K562 (cell line): Measurements from ENCODE around the gene ARL5C. TPM values are rescaled to one million over a fixed set of nuclear protein-coding genes. Genes with fewer than 3 reads are reported as not detected.

ENCODE experiments used
- ATAC-seq: fragments of 200-7000 bp; cut with Tn5 transposase; 3 replicates; pipeline ENCODE4 v1.9.1; 2020; ENCODE audit warnings: moderate library complexity
- BruUV-seq: library from RNA; stranded (reverse); fragments of 400-500 nt; replicated peaks from 2 replicates; lab custom pipeline; 2021; lab: Mats Ljungman, UMichigan
- CTCF ChIA-PET: fragments of 300-600 bp; formaldehyde crosslinking; extraction: SDS; loops from one replicate; lab custom pipeline; 2021; ENCODE audit warnings: low intra/inter-chr PET ratio; lab: Yijun Ruan, JAX
- POLR2A ChIA-PET: fragments of 300-600, 350-650 bp; sonication (Branson Sonifier 250); formaldehyde crosslinking; extraction: SDS; loops from one replicate; lab custom pipeline; 2021; ENCODE audit warnings: antibody characterized with exemption, inconsistent platforms; lab: Yijun Ruan, JAX
- DNase-seq, 4 experiments: peaks; one replicate each; pipeline versions ENCODE4 v3.0.0 to v3.0.0-alpha.2; 2011 to 2018; ENCODE audit warnings: low spot score in 3 of 4, mixed read lengths in 3 of 4; ENCODE audit errors: extremely low read depth in 1 of 4
- FAIRE-seq: peaks from 2 replicates; lab custom pipeline; 2011; peaks lifted over from hg19 to GRCh38; lab: Jason Lieb, UNC
- H2AFZ ChIP-seq: 2 replicates; pipeline ENCODE4 v1.6.0; 2011; ENCODE audit warnings: low read depth, low read length, control low read depth, inconsistent platforms
- H3K27ac ChIP-seq: fragments of 200-600 bp; 3 replicates; pipeline ENCODE4 v1.8.0; 2011; ENCODE audit warnings: low read depth, mild to moderate bottlenecking, control low read depth, inconsistent platforms, low read length, moderate library complexity, mixed read lengths; ENCODE audit errors: extremely low read depth
- H3K27me3 ChIP-seq, 2 experiments: fragments of 300-600 bp in 1 of 2; 2 replicates in 1 of 2; 3 replicates in 1 of 2; pipeline versions ENCODE4 v1.6.0 to v1.8.0; 2011; ENCODE audit warnings: inconsistent platforms in 2 of 2, low read length in 2 of 2, mild to moderate bottlenecking in 1 of 2, mixed read lengths in 1 of 2, moderate library complexity in 1 of 2; ENCODE audit not compliant: control insufficient read depth in 2 of 2, insufficient read depth in 2 of 2
- H3K36me3 ChIP-seq: fragments of 300-600 bp; 3 replicates; pipeline ENCODE4 v1.8.0; 2011; ENCODE audit warnings: mild to moderate bottlenecking, low read length, inconsistent platforms; ENCODE audit not compliant: control insufficient read depth, insufficient read depth
- H3K4me1 ChIP-seq, 2 experiments: fragments of 200-600 bp in 1 of 2; replicated peaks in 1 of 2; 2 replicates in 1 of 2; 3 replicates in 1 of 2; pipeline versions ENCODE4 v1.5.1 to v1.8.0; 2011; ENCODE audit warnings: inconsistent platforms in 2 of 2, low read length in 2 of 2, mild to moderate bottlenecking in 1 of 2, mixed read lengths in 1 of 2, moderate library complexity in 1 of 2; ENCODE audit not compliant: control insufficient read depth in 2 of 2, insufficient read depth in 2 of 2
- H3K4me2 ChIP-seq: 2 replicates; pipeline ENCODE4 v1.6.1; 2011; ENCODE audit warnings: low read length, control low read depth, inconsistent platforms, mixed read lengths; ENCODE audit not compliant: insufficient read depth
- H3K4me3 ChIP-seq: fragments of 200-600 bp; sonication (generic), shearing (Covaris generic); 2 replicates; pipeline ENCODE4 v1.5.1; 2016; ENCODE audit warnings: control low read depth, inconsistent platforms
- H3K79me2 ChIP-seq: fragments of 200-600 bp; 3 replicates; pipeline ENCODE4 v1.8.0; 2011; ENCODE audit warnings: low read length, inconsistent platforms; ENCODE audit not compliant: control insufficient read depth, insufficient read depth
- H3K9ac ChIP-seq, 2 experiments: 2 replicates each; pipeline versions ENCODE4 v1.6.0 to v1.6.1; 2011; ENCODE audit warnings: low read depth in 2 of 2, low read length in 2 of 2, control low read depth in 1 of 2, inconsistent platforms in 1 of 2, mild to moderate bottlenecking in 1 of 2, mixed read lengths in 1 of 2; ENCODE audit not compliant: insufficient read depth in 1 of 2
- H3K9me1 ChIP-seq: one replicate; pipeline ENCODE4 v1.6.0; 2011; ENCODE audit warnings: inconsistent platforms, mild to moderate bottlenecking, low read length, moderate library complexity; ENCODE audit not compliant: control insufficient read depth, insufficient read depth
- H3K9me3 ChIP-seq: replicated peaks from 2 replicates; pipeline ENCODE4 v1.5.1; 2011; ENCODE audit warnings: low read depth, low read length, inconsistent platforms; ENCODE audit not compliant: control insufficient read depth, insufficient read depth
- H4K20me1 ChIP-seq: replicated peaks from 2 replicates; pipeline ENCODE4 v1.6.1; 2011; ENCODE audit warnings: low read length, inconsistent platforms, mixed read lengths; ENCODE audit not compliant: control insufficient read depth, insufficient read depth
- CCNT2 ChIP-seq: IDR thresholded peaks from 2 replicates; pipeline ENCODE4 v1.6.1; 2011; ENCODE audit warnings: borderline replicate concordance, low read depth, mild to moderate bottlenecking, moderate library complexity, mixed read lengths, low read length; ENCODE audit not compliant: insufficient read length; ENCODE audit errors: extremely low read depth
- EP300 ChIP-seq: IDR thresholded peaks from 2 replicates; pipeline ENCODE4 v1.6.1; 2012; ENCODE audit warnings: low read length, improper control_type of control experiment
- FOXA3 ChIP-seq, 2 experiments: fragments of 450-650 bp in 1 of 2; sonication (generic) in 1 of 2; formaldehyde crosslinking; IDR thresholded peaks in 1 of 2; conservative IDR thresholded peaks in 1 of 2; 2 replicates each; pipeline versions ENCODE4 v1.4.0 to v1.8.0; 2020 to 2022; ENCODE audit warnings: mild to moderate bottlenecking in 2 of 2, missing genetic modification reagents in 1 of 2
- FOXP1 ChIP-seq: sonication (generic); formaldehyde crosslinking; IDR thresholded peaks from 2 replicates; pipeline ENCODE4 v1.8.0; 2022; ENCODE audit warnings: mild to moderate bottlenecking, missing genetic modification reagents
- HDAC6 ChIP-seq: IDR thresholded peaks from 2 replicates; pipeline ENCODE4 v1.6.1; 2012; ENCODE audit warnings: low read depth, mild to moderate bottlenecking, control low read depth, inconsistent platforms, low read length, moderate library complexity
- KLF10 ChIP-seq: fragments of 250-450 bp; sonication (Bioruptor Pico); IDR thresholded peaks from 2 replicates; pipeline ENCODE4 v1.6.1; 2021; ENCODE audit warnings: matching md5 sums
- MAZ ChIP-seq, 2 experiments: fragments of 450-650 bp in 1 of 2; sonication (generic) in 1 of 2; formaldehyde crosslinking; IDR thresholded peaks in 1 of 2; conservative IDR thresholded peaks in 1 of 2; 2 replicates each; pipeline versions ENCODE4 v1.4.0 to v1.5.0; 2020; ENCODE audit warnings: mild to moderate bottlenecking in 1 of 2, missing genetic modification reagents in 1 of 2
- NONO ChIP-seq, 2 experiments: fragments of 200-400 bp in 1 of 2; fragments of 450-650 bp in 1 of 2; formaldehyde crosslinking in 1 of 2; IDR thresholded peaks; 2 replicates each; pipeline ENCODE4 v1.6.1; 2017; ENCODE audit warnings: low read depth in 2 of 2, mild to moderate bottlenecking in 2 of 2, moderate library complexity in 2 of 2, low read length in 1 of 2
- NR2C1 ChIP-seq, 2 experiments: fragments of 450-650 bp; IDR thresholded peaks; 2 replicates each; pipeline ENCODE4 v1.6.1; 2017; ENCODE audit warnings: mild to moderate bottlenecking in 2 of 2, antibody characterized with exemption in 1 of 2, inconsistent platforms in 1 of 2, missing compliant biosample characterization in 1 of 2, missing genetic modification characterization in 1 of 2
- SLC30A9 ChIP-seq: fragments of 250-450 bp; sonication (Bioruptor Pico); IDR thresholded peaks from 2 replicates; pipeline ENCODE4 v1.8.0; 2022; ENCODE audit warnings: mild to moderate bottlenecking, moderate library complexity
- TRIM28 ChIP-seq: fragments of 450-650 bp; IDR thresholded peaks from 2 replicates; pipeline ENCODE4 v1.6.1; 2017
- WGBS: fragments of 100-300 bp; shearing (Covaris generic); methylation state at CpG from one replicate; pipeline ENCODE4 v1.1.6; 2016; ENCODE audit warnings: low coverage, mixed read lengths; ENCODE audit not compliant: insufficient coverage; ENCODE audit errors: missing lambda C conversion rate; 5-methylcytosine and 5-hydroxymethylcytosine counted together
- in situ Hi-C: fragments of 300-500 bp; cut with MboI; formaldehyde crosslinking; loops from 4 replicates; pipeline ENCODE4 v1.15.0; 2018; ENCODE audit warnings: inconsistent platforms, mixed read lengths
- intact Hi-C: fragments of 100-400 bp; cut with micrococcal nuclease; formaldehyde crosslinking; loops from 2 replicates; pipeline ENCODE4 v1.14.2; 2022
- polyA plus RNA-seq, 8 experiments: library from polyadenylated mRNA; depleted of rRNA in 4 of 8; stranded (reverse) in 5 of 8; unstranded in 3 of 8; fragments of >200 nt; fragmentation: Nextera tagmentation in 2 of 8; fragmentation: Illumina TruSeq in 1 of 8; extraction: Ambion mirVana in 2 of 8; extraction: Trizol in 1 of 8; gene quantifications; 2 replicates each; pipeline versions ENCODE4 v1.2.1 to v1.2.3, GENCODE V29; 2011 to 2014; ENCODE audit warnings: inconsistent platforms in 1 of 8, missing spikeins in 1 of 8
- total RNA-seq, 7 experiments: library from RNA; depleted of rRNA in 6 of 7; stranded (reverse); fragments of >200 nt in 6 of 7; fragmentation: Illumina TruSeq in 2 of 7; extraction: Trizol in 2 of 7; gene quantifications; 2 replicates each; pipeline versions ENCODE4 v1.2.1 to v1.2.3, GENCODE V29; 2011 to 2021; ENCODE audit warnings: low replicate concordance in 1 of 7
- TF ChIP-seq, protein P1 (sequence below): sonication (generic); formaldehyde crosslinking; IDR thresholded peaks from 2 replicates; pipeline ENCODE4 v1.8.0; 2022; ENCODE audit warnings: mild to moderate bottlenecking, missing genetic modification reagents
- TF ChIP-seq, protein P2 (sequence below), 2 experiments: fragments of 450-650 bp in 1 of 2; sonication (generic) in 1 of 2; formaldehyde crosslinking; conservative IDR thresholded peaks; 2 replicates each; pipeline versions ENCODE4 v1.4.0 to v1.8.1; 2020 to 2022; ENCODE audit warnings: mild to moderate bottlenecking in 1 of 2, missing genetic modification reagents in 1 of 2

ARL5C gene
- total and polyA plus RNA-seq, 9 of the 15 experiments (the other 6 are each of a cell fraction or from before 2014, with no cell fraction given) = not detected

DNA sequence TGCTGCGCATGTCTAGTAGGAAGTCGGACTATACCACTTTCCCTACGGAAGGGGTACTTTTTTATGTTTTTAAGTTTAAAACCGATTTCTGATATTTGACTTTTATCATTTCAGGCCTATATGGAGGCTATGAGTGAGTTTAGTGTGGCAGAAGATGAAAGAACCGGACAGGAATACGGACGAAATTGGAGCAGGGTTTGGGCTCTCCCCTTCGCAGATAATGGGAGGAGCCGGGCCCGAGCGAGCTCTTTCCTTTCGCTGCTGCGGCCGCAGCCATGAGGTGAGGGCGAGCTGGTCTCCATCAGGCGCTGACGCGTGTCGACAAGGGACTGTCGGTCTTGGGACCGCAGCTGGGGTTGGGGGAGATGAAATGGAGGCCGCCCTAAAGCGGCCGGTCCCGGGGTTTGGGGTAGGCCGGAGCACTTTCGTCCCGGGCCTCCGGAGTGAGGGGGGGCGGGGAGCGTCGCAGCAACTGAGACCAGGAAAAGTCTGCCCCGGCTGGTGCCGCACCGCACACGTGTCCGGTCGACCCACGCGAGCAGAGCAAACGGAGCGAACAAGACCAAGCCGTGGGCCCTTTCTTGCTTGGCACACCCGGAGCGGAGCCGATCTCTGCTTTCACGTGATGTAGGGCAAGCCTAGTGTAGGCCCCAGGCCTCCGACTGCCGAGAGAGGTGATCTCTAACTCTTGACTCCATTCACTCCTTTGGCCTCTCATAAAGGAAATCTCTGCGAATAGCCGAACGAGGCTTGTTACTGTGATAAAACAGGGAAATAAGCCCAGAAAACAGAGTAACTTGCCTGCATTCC is 34.3 kb upstream of the ARL5C start, which contains the start of gene RPL19:
Gene RPL19 (plus strand): TSS at position 214 of the 810 bp plus-strand sequence. CDS start 62 bp downstream, at position 276.
- Histone ChIP-seq H3K27ac (peak within 1 kb of the TSS; percentile 99), H3K9ac (peak within 1 kb of the TSS; percentile 98 to 99), H3K9me3 (no peaks in the 10 kb centered on the region), H3K4me1 (peaks cover 38 to 40% of the 10 kb centered on the region in 2 experiments; a peak in 4 of 5 replicates), H3K36me3 (peaks cover 46% of the 10 kb centered on the region), H4K20me1 (peaks cover 12% of the 10 kb centered on the region), H3K4me2 (peak within 1 kb of the TSS; percentile 92), H3K79me2 (peaks cover 48% of the 10 kb centered on the region), H3K4me3 (peak within 1 kb of the TSS; percentile 73), H3K9me1 (no peaks in the 10 kb centered on the region), H3K27me3 (no peaks in the 10 kb centered on the region), H2AFZ (peak within 1 kb of the TSS; percentile 99)
- WGBS = under 1% methylated on average over 52 of the region's 52 CpGs
- in situ Hi-C loops (no loop called here), intact Hi-C loops (no loop called here)
- peak; percentile 70 for ATAC-seq
- CTCF ChIA-PET = no interaction called here
- BruUV-seq = no TSS peak
- POLR2A ChIA-PET = interaction anchor here (0.6 to 2.5 kb wide), 22 partner anchors 9 to 780 kb away, joined by 3 to 16 read pairs (median 3); partner anchors contain the start of genes CDK12, PSMD3 and STAC2
- peak in 3 of 4 experiments; percentile 82 to 91 (median 88) for DNase-seq
- no peak for FAIRE-seq
- TF ChIP-seq, protein P1, sequence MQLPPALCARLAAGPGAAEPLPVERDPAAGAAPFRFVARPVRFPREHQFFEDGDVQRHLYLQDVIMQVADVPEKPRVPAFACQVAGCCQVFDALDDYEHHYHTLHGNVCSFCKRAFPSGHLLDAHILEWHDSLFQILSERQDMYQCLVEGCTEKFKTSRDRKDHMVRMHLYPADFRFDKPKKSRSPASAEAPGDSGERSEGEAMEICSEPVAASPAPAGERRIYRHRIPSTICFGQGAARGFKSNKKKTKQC (CRISPR knock-in tag) = peak; percentile 60; the same call in 1 of the 2 replicates
- TF ChIP-seq CCNT2 (peak; percentile 29), NR2C1 (IDR thresholded peaks at IDR 0.05) (peak; percentile 58; the same call in 1 of the 2 replicates), NR2C1 (tag; IDR thresholded peaks at IDR 0.05) (no peak), KLF10 (CRISPR knock-in tag) (0 out of 2 replicates have a peak, but pooled peaks have one; percentile 46), MAZ (CRISPR knock-in tag; conservative IDR thresholded peaks at IDR 0.05 in 1 of 2, IDR thresholded peaks at IDR 0.05 in 1 of 2) (0 out of 4 replicates have a peak, but pooled peaks of 1 of the 2 experiments have one; percentile 54), FOXP1 (CRISPR knock-in tag) (no peak), HDAC6 (no peak), NONO (IDR thresholded peaks at IDR 0.05; ENCODE audit: low read depth in 2 of 2, low read length in 1 of 2) (peak in 1 of 2 experiments; percentile 99; a peak in 2 of 4 replicates), SLC30A9 (no peak), EP300 (peak; percentile 39), FOXA3 (CRISPR knock-in tag; conservative IDR thresholded peaks at IDR 0.05 in 1 of 2, IDR thresholded peaks at IDR 0.05 in 1 of 2) (0 out of 4 replicates have a peak, but pooled peaks of 1 of the 2 experiments have one; percentile 23), TRIM28 (peak; percentile 52; the same call in 1 of the 2 replicates)
- TF ChIP-seq, protein P2, sequence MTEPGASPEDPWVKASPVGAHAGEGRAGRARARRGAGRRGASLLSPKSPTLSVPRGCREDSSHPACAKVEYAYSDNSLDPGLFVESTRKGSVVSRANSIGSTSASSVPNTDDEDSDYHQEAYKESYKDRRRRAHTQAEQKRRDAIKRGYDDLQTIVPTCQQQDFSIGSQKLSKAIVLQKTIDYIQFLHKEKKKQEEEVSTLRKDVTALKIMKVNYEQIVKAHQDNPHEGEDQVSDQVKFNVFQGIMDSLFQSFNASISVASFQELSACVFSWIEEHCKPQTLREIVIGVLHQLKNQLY (CRISPR knock-in tag; conservative IDR thresholded peaks at IDR 0.05) = no peak
